Measurements from ENCODE around the gene SYS1.

- TF ChIP-seq CTCF (IDR thresholded peaks at IDR 0.05) (no peak), POLR2A (IDR thresholded peaks at IDR 0.05) (no peak)
These were observed 3.7 kb downstream of the SYS1 start for GRCh38 chr20:45366631-45367030.

All from right lobe of liver (tissue), 4 donors.